Measurements from ENCODE around the gene SLC28A3.

The SLC28A3 gene

GRCh38 chr9:84238652-84239051 is 101.9 kb downstream of the SLC28A3 start:
- no peak for DNase-seq

GRCh38 chr9:84235511-84235910 is 105.0 kb downstream of the SLC28A3 start:
- no peak for DNase-seq

- no peak for DNase-seq
These were observed 110.0 kb downstream of the SLC28A3 start for GRCh38 chr9:84230355-84231145.

- DNase-seq, result no peak
These were observed 111.4 kb downstream of the SLC28A3 start for GRCh38 chr9:84229191-84229590.

GRCh38 chr9:84228130-84228720 is 112.3 kb downstream of the SLC28A3 start:
- DNase-seq, result no peak

- DNase-seq, result no peak
These were observed 114.4 kb downstream of the SLC28A3 start for GRCh38 chr9:84226126-84226525.
